Measurements from ENCODE around the gene KCNK4.
A peak's percentile ranks its signal among the peaks of the same experiment; 100 is the strongest.
"Not testable (repeated sequence)": the region's sequence is repeated elsewhere in the genome, so short reads cannot be mapped to it uniquely, and the experiment has no call there.

Gene KCNK4

DNA sequence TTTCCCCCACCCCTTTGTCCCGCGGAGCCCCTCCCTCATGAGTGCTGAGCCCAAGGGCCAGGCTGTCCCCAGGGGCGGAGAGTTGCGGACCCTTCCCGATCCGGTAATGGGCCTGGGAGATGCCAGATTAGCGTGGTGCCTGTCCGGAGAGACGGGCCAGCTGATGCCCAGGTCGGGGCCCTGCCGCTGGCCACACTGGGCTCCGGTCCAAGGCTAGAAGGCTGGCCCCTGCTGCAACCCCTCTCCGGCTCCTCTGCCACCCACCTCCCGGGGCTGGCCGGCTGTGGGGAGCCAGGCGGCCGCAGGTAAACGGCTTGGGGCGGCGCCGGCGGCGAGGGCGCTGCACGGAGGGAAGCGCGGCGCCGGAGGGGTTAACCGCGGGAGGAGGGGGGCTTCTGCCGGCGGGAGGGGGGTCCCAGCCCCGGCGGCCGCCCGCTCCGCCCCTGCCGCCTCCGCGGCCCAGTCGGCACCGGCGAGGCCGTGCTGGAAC lies at the start of gene KCNK4:
TSS of gene KCNK4 (plus strand) at position 41 of the 490 bp plus-strand sequence. CDS start 1,717 bp downstream, outside the sequence.
- no peak for DNase-seq (ENCODE audit: low read depth)

DNA sequence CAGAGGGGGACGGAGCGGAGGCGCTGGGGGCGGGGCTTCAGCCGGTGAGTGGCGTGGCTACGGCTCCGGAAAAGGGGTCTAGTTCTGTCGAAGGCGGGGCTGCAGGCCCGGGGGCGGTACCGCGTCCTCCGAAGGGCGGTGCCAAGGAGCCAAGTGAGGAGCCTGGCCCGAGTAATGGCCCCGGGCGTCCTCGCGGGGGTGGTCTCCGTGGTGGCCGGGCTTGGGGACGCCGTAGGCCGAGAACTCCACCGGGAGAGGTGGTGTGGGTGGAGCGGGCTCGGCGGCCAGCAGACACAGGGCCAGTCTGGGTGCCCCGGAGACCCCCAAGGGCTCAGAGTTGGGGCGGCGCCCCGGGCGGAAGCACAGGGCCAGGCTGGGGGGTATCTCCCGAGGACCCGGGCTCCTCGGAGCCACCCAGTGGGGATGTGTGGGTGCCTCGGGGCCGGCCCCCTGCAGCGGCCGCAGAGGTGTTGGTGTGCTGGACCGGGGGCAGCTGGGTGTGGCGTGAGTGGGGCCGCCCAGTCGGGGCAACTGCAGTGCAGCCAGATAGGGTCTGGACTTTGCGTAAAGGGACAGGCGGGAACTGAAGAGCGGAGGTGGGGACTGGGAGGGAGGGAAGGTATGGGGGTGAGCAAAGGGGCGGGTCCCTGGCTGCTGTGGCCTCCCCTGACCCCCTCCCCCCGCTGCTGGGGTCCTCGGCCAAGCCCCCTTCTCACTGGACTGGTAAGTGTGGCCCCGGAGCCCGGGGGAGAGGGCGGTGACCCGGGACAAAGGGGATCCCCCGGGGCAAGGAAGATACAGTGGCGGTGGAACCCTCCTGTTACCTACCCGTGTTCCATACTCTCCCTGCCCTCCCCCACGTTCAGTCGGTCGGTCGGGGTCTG lies 49.4 kb upstream of the KCNK4 start:
- no peak for DNase-seq (ENCODE audit: low read depth)

DNA sequence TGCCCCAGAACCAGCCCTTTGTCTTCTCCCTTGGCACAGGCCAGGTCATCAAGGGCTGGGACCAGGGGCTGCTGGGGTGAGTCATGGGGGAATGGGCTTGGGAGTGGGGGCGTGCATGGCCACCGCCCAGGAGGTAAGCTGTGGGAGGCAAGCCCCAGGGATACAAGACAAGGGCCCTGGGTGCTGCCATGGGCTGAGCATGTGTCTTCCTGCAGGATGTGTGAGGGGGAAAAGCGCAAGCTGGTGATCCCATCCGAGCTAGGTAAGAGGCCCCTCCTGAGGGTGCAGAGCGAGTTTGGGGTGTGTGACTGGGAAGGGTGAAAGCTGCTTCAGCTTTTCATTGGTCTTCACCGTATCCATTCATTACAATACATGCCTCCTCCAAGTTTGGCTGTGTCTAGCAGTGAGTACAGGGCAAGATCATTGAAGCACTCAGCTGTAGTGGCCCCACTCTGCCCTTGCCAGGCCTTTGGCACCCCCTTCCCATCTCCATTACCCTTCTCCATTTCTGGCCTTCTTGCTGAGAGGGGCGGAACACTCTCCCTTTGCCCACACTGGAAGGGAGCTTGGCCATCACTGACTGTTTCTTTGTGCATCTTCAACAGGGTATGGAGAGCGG lies 47.8 kb upstream of the KCNK4 start:
- no peak for DNase-seq (ENCODE audit: low read depth)

DNA sequence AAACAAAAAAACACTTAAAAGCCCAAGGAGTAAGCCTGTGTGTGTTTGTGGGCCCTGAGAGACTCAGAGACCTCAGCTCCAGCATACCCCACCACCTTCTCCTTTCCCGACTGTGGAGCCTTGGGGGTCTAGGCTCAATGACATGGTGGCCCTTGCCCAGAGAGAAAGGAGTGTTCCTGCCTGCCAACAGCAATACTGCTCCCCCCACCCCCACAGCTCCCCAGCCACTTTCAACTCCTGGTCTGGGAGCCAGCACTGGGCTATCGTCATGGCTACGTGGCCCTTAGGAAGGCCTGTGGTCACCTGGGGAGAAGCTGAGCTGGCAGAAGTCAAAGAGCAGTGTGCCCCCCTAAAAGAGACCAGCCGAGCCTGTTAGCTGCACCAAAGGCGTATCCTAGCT lies 47.0 kb upstream of the KCNK4 start:
- DNase-seq (ENCODE audit: low read depth) = no peak

DNA sequence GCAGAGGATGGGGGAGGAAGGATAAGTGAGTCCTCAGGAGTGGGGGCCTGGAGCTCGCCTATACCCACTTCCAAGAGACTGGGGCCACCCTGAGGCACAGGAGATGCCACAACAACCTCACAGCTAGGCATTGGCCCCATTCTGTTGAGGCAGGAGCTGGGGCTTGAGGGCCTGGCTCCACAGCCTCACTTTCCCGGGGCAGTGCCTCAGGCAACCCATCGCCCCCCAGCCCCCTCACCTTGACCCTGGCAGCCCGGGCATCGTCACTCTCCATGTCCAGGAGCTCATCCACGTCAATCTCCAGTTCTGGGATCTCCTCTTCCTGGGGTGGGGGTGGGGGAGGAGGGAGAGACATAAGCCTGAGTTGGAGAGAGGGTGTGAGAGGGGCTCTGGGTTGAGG lies 46.1 kb upstream of the KCNK4 start:
- no peak for DNase-seq (ENCODE audit: low read depth)

DNA sequence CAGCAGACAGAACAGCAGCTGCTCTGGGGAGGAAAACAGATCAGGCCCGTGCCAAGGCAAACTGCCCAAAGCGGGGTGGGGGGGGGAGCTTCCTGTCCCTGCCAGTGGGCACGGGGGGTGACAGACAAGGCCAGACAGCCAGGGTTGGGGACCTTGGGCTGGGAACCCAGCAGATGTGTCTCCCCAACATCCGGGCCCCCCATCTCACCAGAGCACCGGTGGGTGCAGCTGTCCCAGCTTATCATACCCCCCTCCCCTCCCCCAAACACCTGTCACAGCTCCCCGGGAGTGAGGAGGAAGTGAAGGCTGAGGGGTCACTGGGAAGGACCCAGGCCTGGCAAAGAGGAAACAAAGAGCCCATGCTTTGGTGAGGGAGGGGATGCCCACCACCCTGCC lies 45.7 kb upstream of the KCNK4 start:
- DNase-seq (ENCODE audit: low read depth) = no peak

DNA sequence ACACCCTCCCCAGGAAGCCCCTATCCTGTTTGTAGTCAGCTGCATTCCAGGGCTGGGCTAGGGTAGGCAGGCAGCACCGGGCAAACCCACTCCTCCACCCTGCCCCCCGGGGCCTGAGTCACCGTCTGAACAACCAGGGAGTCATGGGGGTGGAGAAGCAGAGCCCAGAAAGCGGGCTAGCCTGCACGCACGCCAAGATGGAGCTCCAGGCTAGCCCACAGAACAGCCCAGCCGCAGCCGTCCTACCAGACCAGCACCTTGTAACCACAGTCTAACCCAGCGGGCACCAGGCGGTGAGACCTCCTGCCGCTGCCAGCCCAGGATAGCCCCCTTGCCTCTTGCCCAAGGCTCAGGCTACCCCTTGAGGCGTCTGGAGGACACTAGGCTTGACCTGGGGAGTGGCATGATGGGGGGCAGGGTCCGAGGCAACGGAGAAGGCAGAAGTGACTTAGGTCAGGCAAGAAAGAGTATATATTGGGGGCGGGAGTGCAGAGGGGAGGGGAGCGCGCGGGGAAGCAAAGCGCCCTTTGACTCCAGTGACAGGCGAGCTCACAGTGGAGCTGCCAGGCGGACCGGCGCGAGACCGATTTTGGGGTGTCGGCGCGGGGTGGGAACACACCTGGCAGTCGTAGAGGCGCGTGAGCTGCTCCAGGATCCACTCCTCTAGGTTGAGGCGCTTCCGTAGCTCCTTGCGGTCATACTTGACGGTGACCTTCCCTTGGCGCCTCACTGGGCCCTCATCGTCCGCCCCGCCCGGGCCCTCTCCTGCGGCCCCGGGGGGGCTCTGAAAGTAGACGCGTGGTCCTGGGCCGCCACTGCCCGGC lies 45.1 kb upstream of the KCNK4 start:
- DNase-seq (ENCODE audit: low read depth) = peak; percentile 72

DNA sequence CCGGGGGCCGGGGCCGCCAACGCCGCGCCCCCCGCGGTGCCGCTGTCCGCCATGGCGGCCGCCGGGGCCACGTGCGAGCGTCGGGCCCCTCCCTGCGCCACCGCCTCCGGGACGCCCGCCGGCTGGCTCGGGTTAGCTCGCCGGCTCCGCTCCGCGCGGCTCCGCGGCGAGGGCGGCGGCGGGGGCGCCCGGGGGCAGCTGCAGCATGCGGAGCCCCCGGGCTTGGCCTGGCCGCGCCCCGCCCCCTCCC lies 44.6 kb upstream of the KCNK4 start:
- not testable (repeated sequence) for DNase-seq (ENCODE audit: low read depth)

DNA sequence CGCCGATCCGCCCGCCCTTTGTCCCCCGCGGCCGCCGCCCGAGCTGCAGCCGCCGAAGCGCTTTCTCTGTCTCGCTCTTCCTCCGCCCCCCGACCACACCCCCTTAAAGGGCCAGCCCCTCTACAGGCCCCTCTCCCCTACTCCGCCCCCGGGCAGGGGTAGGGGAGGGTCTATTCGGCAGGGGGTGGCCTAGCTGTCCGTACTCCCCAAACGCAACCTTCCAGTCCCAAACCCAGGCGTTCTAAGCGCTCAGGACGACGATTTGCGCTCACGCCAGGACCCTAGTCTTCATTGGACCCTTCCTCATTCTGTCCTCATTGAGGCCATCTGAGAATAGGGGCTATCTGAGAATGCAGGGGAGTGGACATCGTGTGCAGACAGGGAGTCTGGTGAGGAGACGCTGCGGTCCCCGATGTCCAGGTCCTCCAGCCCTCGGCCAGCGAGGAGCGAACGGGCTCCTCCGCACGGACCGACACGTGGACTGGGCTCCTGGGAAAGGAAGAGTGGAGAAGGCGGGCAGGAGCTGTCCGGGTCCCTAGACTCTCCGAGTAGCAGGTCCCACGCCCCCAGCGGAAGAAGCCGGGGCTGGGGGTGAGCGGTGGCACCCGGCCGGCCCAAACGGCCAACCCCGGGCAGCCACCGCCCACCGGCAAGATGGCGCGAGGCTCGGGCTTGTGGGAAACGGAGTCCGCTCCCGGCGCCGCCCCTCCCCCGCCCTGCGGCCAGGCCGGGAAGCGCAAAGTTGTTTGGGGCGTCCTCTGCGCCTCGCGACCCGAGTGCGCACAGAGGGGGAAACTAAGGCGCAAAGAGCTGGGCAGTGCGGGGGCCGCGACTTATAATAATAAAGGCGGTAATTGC lies 44.0 kb upstream of the KCNK4 start, which contains the start of gene PPP1R14B:
TSS of gene PPP1R14B (minus strand) at position 73 of the 858 bp plus-strand sequence. CDS start 270 bp downstream, outside the sequence.
- peak; percentile 68 for DNase-seq (ENCODE audit: low read depth)

DNA sequence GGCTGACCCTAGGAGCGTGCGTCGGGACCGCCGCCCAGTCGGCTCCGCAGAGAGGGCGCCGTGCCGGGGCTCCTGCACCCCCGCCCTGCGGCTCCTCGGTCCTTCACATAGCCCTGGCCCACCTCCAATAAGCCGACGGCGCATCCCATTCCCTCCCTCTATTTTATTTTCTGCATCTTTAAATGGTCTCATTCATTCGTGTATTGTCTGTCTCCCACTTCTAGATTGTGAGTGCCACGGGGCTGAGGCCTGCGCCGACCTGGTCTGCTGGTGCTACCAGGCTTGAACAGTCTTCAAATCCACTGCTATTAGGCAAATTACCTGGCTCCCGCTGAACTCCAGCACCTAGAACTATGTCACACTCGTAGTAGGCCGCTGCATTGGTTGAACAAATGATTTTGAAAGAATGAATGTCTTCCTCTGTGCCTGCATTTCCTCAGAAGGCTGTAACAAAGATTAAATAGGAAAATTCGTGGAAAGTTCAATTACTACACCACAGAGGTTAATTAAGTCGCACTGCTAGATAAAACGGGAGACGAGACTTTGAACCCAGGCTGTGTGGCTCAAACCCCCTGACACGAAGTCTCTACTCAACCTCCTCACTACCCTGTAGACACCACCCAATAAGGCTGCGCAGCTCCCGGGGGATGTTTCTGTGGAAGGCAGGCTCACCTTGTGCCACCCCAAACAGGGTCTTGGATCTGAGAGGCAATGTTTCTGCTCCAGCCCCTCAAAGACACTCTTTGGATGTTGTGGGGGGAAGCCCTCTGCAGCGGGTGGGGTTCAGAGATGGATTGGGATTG lies 43.2 kb upstream of the KCNK4 start:
- DNase-seq (ENCODE audit: low read depth) = no peak

DNA sequence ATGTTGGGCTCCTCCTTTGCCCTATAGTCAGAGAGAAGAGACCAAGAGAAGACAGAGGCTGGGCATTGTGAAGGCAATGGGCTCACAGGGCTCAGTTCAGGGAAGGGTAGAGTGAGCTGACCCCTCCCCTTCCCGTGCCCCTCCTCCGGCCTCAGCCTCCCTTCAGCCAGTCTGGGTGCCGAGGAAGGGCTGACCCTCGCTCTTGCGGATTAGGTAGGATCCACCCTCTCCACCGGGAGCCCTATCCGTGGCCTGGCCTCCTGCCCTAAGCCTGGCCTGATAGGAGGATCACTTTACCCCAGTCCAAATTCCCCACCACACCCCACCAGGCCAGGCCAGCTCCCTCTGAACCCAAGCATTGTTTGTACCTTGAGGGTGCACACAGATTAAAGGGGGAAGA lies 42.5 kb upstream of the KCNK4 start:
- no peak for DNase-seq (ENCODE audit: low read depth)

DNA sequence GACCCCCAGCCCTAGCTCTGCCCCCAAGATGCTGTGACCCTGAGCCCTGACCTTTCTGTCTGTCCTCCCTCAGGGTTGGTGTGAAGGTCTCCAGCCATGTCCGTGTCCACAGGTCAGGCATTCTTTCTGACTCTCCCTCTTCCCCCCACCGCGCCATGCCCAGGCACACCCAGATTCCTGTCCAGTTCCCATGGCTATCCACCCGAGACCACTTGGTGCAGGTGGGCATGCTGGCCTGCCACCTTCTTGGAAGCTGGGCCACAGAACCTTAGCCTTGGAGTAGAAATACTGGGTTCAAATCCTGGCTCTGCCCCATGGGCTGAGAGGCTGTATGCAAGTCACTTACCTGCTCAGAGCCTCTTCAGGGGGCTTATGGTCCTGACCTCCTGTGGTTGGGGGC lies 42.1 kb upstream of the KCNK4 start:
- no peak for DNase-seq (ENCODE audit: low read depth)

DNA sequence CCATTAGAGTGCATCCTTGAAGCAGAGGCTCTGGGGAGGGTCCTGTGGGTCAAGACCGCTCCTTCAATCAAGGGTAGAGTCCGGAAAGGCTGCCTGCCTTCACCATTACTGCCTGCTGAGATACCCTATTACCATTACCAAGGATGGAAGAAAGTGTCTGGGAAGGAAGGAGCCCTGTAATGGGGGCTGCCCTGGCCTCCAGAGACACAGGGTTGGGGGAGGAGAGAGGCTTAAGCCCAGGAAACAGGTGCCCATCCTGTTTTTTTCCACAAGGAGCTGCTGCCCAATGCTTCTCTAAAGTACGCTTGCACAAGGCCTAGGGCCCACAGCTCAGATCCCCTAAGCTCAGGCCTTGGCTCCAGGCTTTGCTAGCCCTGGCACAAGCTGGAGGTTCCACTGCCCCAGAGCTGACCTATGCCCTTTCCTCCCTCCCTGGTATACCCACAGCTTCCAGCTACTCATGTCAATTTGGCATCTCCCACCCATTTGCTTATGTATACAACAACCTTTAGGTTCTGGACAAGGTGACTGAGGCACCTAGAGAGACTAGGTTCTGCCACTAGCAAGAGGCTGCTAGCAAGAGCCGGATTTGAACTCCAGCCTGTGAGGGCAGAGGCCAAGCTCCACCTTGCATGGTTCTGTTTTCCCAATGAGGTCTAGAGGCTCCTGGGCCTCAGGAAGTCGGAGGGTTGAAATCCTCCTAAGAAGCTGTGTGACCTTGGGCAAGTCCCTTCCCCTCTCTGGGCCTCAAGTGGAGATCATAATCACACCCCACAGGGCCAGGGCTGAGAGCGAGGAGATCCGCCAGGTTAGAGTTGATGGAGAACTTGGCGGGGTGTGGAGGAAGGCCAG lies 41.3 kb upstream of the KCNK4 start:
- no peak for DNase-seq (ENCODE audit: low read depth)

DNA sequence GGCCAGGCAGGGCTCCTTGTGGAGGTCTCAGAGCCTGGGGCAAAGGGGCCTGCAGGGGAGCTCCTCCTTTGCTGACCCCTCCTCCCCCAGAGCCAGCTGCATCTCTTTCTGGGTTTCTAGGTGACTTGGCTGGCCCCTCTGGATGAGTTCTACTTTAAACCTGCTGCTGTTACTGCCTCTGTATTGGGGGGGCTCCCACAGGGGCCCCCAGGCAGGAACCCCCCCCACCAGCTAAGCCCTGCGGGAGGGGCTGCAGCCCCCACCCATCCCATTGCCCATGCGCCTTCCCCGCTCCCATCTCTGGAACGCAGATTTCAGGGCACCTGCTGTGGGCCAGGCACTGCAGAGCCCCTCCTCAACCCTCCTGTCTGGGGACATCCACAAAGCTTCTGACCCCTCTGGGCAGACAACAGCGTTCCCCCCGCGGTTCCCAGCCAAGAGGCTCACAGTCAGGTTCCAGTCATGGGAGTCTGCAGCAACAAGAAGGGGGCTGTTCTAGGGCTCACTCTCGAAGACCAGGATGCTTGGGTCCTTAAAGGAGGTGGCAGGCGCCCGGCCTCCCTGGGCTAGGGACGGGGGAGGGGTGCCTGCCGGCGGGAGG lies 40.6 kb upstream of the KCNK4 start:
- no peak for DNase-seq (ENCODE audit: low read depth)

DNA sequence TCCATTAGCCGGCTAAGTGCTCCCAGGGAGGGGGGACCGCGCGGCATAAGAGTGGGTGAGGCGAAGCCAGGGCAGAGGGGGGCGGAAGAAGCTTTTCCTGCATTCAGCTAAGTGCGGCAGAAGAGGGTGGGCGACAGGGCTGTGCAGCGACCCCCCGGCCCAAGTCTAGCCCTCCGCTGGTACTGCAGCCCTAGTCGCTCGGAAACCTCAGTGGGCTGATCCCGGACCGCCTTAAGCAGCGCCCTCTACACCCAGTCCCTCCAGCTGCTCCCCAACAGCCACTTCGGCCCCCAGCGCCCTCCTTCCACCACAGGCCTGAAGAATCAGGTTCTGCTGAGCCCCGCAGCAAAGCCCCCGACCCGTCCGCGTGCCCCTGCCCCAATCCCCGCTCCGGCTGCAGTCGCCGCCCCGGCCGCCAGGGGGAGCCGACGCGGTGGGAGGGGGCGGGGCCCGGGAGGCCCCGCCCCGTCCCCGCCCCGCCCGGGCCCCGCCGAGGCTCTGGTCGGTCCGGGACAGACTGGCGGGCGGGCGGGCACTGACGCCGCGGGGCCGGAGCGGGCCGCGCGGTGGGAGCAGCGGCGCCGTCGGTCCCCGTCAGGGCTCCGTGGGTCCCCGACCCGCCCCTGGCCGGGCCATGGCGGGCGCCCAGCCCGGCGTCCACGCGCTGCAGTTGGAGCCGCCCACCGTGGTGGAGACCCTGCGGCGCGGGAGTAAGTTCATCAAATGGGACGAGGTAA lies 39.9 kb upstream of the KCNK4 start, which contains the start of gene PLCB3:
TSS of gene PLCB3 (plus strand) at position 515 of the 737 bp plus-strand sequence. CDS start at position 635, 120 bp downstream.
- no peak for DNase-seq (ENCODE audit: low read depth)

DNA sequence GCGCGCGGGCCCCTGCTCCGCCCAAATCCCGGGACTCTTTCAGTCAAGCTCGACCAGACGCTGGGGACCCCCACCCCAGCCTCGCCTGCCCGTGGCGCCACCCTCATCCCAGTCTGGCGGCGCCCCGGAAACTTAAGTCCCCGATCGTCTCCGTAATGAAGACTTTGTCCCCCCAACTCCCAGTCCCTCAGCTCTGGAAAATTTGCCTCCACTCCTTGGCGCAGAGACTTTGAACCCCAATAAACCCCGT lies 39.4 kb upstream of the KCNK4 start:
- DNase-seq (ENCODE audit: low read depth) = no peak

DNA sequence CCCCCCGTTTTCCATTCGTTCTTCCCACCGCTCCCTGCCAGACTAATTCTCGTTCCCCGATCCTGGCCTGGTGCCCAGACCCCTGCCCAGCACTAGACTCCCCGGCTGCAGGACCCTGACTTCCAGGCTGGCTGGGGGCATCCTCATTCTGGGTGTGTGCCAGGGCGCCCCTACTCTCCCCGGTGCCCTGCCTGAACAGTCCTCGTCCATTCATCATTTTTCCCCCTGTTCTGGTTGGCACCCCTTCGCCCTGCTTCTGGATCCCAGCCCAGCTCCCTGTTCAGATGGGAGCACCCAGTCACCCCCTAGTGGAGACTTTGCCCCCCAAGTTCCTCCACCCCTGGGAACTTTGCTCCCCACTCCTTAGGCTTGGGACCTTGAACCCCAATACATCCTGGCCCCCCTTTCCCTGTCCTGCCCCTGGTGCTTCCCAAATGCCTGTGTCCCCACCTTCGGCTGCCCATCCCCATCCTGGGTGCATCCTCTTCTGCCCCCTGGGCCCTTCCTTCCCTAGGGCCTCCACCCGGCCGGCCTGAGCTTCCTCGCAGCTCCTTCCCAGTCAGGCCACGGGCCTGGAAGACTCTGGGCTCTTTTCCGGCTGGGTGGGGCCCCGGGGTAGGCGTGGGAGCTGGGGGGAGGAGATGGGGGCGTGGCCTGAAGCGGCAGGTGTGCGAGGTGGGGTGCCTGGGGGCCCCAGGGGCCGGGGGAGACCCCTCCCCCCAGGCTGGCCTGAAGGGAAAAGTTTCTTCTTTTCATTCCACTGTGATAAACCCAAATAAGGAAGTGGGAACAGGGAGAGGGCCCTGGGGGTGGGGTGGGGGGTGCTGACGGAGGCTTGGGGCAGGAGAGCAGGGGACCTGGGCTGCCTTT lies 38.9 kb upstream of the KCNK4 start:
- no peak for DNase-seq (ENCODE audit: low read depth)

DNA sequence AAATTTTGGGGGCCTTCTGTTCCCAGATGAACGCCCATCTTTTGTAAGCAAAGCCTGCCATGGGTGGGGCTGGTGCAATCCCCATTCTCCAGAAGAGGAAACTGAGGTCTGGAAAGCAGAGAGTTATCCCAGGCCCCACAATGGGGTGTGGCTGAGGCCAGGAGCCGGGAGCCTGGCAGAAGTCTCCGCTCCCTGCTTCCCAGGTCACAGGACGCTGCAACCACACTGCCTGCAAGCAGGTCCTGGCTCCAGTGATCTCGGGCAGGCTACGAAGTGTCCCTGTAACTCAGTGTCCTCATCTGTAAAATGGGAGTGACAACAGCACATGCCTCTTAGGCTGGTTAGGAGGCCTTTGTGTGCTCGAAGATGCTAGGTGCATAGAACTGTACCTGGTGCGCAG lies 38.1 kb upstream of the KCNK4 start:
- DNase-seq (ENCODE audit: low read depth) = no peak
